Myocyte (in vitro differentiated cells): Measurements from ENCODE around the gene CLBA1. TPM values are rescaled to one million over a fixed set of nuclear protein-coding genes. Genes with fewer than 3 reads are reported as not detected.

Source experiments
- DNase-seq: peaks from one replicate; pipeline ENCODE4 v3.0.0-alpha.2; 2012; ENCODE audit warnings: low read depth
- total RNA-seq: library from RNA; depleted of rRNA; stranded (reverse); fragments of >200 nt; gene quantifications from 2 replicates; pipeline ENCODE4 v1.2.3, GENCODE V29; 2014

CLBA1 gene
- total RNA-seq, 1 donor from 2014 or later, result 10.6 TPM

DNA sequence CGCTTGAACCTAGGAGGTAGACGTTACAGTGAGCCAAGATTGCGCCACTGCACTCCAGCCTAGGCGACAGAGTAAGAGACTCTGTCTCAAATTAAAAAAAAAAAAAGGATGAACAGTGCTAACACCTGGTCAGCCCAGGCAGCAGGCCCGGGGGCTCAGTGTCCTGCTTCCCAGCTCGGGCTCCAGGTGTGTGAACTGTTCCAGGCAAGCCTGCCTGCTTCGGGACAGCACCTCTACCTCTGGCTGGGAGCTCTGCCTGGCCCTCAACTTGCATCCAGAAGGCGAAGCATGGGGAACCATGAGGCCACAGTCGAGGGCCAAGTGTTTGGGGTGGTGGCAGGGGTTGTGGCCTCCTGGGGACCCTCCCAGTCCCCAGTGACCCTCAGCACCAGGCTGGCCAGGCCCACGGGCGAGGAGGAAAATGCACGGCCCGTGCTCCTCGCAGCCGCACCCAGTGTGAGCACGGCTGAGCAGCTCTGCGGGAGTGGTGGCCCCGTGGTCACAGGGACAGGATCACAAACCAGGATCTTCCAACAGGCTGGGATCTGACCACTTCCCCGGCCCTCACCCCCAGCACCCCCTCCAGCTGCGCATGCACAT, 19.8 kb downstream of the CLBA1 start:
- no peak for DNase-seq

DNA sequence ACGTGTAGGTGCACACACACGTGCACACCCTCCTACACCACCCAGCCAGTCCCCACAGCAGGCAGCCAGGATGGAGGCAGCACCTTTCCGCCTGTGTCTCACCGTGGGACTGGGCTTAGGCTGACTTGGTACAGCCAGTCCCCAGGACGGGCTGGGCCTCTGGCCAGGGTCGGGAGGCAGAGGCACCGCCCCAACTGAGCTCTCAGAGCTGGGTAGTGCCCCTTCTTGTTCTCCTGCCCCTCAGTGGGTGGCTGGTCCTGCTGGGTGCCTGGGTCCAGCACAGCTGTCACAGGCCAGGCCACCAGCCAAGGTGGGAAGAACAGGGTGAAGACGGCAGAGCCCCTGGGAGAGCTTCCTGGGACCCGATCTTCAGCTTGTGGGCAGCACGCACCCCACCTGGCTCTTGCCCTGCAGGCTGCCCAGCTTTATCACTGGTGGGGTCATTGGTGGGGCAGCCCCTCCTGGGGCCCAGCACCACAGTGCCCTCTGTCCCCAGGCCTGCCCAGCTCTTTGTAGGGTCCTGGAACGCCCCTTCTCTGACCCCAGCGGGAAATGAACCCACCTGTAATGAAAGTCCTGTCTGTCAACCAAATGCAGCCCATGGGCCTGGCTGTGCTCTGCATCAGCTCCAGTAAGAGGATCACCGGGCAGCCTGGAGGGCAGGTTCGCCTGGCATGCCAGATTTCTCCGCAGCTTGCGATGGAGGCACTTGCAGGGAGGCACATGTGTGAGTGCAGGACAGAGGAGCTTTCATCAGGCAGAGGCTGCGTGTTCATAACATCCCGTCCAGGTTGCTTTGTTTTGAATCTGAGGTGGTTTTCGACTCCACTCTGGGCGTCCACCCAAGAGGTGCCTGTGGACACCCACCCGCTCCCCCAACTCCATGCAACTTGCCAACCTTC, 20.6 kb downstream of the CLBA1 start:
- no peak for DNase-seq

DNA sequence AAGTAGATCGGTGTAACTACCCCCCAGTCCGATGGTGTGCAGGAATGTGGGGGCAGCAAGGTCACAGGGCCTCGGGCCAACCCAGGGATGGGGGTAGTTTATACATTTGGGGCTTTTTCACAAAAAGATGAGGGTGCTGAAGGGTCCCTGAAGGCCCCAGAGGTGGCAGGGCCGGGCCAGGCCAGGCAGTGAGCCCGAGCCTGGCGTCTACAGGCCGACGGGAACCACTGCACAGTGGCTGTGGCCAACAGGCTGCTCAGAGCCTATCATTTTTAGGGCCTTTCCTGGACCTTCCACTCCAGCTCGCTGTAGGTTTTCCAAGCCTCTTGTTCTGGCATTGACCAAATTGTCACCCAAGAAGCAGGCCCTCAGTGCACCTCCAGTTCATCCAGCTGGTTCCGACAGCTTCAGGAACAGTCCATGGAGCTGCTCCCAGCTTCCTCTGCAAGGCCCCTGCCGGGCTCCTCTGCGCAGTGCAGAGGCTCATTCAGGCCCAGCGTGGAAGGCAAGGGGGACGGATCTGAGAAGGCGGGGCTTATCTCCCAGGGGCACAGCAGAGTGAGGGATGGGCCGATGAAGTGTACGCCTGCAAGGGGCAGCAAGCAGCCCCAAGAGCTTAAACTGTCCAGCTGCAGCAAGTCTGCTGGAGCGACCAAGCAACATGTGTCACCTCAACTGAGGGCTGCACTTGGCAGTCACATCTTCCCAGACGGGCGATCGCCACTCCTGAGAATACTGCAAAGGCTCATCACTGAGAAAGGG, 21.4 kb downstream of the CLBA1 start:
- no peak for DNase-seq

DNA sequence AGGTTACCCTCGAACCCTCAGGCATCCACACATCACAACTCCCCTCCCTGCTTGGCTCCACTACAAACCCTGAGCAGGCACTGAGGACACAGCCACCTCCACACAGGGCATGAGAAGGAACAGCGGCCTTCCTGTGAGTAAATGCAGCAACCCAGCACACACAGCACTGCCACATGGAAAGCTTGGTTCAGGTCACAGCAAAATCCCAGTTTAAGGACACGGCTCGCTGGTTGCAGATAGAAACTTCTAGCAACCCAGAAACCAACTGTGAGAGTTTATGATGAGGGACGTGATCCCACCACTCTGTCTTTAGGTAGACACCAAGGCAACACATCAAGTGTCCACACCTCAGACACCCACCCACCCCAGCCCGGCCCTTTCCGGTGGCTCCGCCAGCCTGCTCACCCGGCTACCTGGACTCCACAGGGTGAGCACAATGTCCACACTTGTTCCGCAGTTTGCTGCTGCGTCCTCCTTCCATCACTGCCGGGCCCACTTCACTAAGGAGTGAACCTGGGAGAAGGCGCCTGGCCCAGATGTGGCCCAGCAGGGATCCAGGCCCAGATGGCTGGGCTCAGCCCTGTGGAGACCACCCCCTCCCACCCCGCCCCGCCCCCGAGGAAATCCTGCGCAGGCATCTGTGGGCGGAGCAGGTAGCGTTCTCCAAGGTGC, 22.1 kb downstream of the CLBA1 start:
- DNase-seq, result no peak

DNA sequence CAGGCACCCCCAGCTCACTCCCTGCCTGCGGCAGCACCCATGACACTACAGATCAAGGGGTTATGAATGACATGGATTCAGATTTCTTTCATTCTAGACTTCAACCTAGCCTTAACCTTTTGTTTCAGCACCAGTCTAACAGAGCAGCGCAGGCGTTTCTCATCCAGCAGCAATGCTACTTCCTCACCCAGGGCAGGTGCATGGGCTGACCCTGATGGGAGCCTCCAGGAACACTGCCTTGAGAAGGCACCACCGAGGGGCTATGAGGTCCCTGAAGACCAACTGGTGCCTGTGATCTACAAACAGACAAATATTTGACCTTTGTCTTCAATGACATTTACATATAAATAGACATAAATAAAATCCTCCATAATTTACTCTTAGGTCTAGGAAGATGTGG, 24.5 kb downstream of the CLBA1 start:
- no peak for DNase-seq

DNA sequence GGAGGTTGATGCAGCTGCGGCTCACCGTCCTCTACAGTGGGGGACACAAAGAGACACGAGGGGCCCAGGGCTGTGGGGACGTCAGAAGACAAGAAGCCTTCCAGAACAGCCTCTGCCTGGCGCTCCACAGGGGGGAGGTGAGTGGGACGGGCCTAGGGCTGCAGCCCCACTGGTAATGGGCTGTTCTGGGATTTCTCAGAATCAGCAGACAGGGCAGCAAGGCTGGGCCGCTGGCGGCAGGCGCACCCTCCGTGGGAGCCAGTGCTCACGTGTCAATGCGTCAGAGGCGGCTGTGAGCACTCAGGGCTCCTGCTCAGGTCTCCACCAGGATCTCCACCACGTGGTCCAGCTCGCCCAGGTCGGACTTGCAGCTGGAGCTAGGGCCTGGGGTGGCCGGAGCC, 25.3 kb downstream of the CLBA1 start:
- no peak for DNase-seq

DNA sequence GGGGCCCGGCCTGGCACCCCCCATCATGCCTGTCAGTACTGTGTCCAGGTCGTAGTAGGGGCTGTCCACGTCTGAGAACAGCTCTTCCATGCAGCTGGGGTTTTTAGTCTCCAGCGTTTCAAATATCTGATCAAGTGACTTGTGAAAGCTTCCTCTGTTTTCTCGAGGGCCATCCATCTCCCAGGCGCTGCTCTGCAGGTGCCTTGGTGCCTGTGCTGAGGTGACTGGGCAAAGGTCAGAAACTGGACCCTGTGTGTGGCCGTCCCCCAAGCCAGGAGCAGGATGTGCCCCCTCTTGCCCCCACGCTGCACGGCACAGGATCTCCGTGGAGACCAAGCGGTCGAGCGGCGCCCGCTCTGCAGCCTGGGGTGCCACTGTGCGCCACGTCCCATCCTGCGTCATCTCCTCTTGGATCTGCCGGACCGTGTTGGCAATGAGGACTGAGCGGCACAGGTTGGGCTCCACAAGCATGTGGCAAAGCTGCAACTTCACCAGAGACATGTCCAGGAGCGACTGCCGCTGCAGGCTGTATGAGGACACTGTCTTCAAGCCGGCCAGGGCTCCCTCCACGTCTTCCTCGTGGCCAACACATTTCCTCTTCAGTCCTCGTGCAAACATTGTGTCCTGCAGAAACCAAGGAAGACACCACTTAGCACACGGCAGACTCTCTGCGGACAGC, 25.9 kb downstream of the CLBA1 start:
- no peak for DNase-seq

DNA sequence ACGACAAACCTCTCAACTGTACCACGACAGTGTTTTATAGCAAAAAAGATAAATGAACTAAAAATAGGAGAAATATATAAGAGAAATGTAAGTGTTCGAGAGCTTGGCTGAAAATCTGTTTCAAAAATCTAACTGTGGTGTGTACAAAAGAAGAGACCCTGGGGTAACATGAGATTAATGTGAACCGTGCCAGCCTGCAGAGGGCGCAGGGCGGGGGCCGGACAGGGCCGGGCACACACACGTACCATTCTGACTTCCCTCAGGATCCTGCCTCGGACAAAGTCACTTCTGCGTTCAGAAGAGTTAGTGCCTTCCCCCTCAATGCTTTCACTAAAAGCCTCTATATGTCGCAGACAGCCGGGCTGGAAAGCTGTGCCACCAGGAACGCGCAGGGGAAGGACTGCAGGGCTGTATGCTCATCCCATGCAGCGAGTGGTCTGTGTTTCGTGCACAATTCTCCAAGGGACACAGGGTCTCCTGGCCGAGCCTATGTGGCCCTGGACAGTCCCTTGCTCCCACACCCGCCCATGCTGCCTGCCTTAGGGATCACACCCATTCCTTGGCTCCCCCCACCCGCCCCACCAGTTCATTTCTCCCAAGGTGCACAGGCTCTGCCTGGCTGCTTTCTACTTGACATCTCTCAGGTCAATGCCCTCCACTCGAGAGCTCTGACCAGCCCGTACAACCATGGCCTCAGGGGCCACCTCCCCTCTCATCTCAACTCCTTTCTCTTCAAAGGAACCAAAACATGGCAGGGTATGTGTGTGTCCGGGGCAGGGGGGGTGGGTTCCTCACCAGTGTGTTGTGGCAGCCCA, 26.8 kb downstream of the CLBA1 start:
- DNase-seq, result no peak

DNA sequence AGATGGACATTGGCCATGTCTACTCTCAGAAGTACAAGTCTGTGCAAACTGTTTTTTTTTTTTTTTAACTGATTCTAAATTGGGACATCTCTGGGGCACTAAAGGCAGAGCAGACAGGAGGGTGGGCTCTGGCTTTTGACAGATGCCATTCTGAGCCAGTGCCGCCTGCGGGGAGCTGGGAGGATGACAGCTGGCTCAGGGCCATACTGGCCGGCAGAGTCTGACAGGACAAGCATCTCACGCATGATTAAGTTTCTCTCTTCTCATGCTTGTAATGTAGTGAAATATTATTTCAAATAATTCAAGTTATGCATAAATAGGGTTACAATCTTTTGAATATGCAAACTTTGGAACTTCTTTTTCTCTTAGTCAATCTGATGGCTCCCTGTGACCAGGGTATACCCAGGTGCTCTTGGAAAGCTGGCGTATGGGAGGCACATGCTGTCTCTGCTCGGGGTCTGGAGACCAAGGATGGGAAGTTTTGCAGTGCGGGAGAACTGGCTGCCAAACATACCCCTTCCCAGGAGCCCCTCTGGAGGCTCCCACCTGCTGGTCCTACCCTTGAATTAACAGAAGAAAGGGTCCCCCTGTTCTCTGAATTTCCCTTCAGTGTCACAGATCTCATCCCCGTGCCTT, 27.7 kb downstream of the CLBA1 start:
- DNase-seq, result peak; percentile 75

DNA sequence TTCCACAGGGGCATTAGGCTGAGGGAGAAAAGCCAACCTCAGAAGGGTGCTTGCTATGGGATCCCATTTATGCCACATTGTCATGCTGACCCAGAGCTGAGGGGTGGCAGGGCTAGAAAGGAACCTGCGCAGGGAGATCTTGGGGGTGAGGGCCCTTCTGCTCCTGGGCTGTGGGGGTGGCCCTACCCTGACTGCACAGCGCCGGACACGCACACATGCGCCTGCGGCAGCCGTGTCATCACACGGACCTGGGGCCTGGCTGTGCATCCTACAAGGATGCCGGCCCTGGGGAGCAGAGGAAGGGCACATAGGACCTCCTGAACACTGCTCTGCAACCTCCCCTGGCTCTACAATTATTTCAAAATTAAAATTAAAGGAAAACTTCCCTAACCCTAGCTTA, 28.4 kb downstream of the CLBA1 start:
- no peak for DNase-seq

DNA sequence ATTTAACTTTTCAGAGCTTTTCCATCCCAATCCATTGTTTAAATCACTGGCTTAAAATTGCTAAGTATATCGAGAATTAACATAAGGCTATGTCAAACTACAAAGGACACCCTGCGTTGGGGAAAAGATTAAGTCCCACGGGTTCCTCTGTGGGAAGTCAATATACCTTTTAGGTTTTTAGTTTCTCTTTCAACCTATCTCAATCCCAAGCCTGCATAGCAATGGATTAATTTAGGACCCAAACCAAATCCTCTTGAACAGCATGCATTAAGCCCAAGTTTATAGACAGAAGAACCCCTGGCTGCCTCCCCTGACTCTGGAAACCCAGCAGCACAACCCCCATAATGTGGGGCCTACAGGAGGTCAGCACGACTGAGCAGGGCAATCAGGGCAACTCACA, 29.0 kb downstream of the CLBA1 start:
- DNase-seq, result no peak

DNA sequence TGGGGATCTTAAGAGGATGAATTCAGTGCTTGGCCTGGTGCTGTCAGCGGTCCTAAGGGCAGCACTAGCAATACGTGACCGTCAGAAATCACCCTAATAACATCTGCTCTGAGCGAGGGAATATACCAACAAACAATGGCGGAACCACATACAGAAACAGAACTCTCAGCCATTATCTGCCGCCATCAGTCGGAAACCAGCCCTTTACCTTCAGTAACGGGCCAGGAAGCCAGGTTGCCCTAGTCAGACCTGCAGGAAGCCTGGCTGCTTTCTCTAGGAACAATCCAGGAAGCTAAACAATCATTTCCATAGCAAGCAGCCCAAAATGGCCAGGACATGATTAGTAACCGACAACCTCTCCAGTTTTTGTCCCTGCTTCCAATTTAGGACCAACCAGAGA, 29.7 kb downstream of the CLBA1 start:
- DNase-seq, result no peak

DNA sequence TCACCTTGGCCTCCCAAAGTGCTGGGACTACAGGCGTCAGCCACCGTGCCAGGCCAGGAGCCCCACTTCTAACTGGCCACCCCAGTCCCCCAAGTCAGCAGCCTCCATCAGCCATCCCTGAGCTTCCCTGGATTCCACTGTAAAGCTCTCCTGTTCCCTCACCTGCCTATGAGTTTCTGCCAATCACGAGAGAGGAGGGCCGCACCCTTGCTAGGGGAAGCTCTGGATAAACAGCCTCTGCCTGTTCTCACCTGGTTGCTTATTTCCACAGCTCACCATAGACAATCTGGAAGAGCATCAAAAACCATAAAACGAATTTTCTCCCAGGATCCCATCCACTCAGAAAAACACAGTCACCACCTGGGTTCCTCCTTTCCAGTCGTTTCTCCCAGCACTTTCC, 30.3 kb downstream of the CLBA1 start:
- no peak for DNase-seq

DNA sequence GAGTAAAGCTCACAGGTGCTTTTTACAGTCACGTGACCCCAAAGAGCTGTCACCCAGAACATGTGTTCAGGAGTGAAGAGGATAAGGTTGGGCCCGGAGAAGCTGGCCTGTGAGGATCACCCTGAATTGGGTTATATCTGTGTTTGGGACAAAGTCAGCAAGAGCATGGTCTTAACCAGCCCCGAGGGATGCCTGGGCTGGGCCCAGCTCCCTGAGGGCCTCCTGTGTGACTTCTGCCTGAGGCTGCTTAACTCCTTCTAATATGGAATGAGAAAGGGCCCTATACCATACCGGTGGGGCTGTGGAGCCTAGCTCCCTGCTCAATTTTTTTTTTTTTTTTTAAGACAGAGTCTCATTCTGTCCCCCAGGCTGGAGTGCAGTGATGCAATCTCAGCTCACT, 32.8 kb downstream of the CLBA1 start:
- DNase-seq, result no peak

DNA sequence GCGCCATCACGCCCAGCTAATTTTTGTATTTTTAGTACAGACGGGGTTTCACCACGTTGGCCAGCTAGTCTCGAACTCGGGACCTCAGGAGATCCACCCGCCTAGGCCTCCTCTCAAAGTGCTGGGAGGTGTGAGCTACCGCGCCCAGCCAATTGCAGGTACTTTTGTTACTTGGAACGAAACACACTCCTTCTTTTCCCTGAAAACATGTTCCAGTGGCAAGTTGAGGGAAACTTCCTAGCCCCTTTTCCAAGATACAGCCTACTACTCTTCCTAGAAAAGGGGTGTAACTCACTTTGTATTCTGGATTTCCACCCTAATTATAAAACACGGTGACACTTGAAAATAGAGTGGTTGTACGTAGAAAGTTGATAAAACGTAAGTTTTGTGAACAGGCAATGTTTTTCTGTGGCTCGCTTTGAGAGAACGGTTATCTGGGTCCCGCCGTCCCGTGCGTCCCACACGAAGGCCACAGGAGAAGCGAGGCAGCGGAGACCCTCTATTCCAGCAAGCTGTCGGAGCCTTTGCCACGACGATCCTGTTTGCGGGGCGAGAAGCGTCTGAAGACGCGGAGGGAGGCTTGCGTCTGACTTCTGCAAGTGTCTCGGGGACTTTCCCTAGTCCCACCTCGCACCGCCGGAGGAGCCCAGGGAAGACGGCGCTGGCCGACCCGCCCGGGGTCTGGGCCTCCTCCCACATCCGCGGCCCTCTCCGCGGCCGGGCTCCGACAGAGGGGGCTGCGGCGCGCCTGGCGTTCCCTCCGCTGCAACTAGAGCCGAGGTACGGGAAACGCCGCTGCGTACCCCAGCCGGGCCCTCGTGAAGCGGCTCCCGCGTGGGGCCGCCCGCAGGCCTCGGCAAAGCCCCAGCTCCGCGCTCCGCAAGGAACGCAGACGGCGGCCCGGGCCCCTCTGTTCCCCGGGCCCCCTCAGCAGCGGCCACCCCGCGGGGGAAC, 34.5 kb downstream of the CLBA1 start:
- peak; percentile 43 for DNase-seq

DNA sequence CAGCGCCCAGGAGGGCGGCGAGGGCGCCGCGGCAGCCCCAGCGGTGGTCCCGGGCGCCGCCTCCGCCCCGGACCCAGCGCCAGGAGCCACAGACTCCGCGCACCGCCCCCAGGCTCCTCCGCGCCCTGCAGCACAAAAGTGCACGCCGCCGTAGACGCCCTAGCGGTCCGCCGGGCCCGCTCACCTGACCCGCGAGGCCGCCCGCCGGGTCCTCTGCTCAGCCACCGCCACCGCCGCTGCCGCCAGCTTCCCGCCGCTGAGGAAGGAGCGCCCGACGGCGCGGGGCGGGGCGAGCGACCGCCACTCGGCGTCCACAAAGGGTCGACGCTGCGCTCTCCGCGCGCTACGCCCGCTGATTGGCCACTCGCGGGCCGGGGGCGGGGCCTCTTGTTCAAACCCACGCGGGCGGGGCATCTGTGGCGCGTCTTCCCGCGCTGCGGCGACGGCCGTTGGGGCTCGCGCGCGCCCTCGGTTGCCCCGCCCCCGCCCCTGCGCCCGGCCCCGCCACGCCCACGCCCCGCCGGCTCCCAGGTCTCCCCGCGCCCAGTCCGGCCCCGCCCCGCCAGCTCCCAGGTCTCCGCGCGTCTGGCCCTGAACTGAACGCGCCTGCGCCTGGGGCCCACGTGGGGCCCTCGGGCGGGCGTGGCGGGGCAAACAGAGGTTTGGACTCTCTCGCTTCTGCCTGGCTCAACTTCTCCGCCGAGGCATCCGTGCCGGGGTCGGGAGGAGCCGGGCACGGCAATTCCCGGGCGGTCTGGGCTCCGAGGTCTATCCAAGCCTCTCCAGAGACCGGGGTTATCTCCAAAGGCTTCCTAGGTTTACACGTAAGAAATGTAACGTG, 35.4 kb downstream of the CLBA1 start, which contains the start of gene CDCA4:
TSS of gene CDCA4 (minus strand) at position 269 of the 841 bp plus-strand sequence. CDS start 9,154 bp downstream, outside the sequence.
- peak; percentile 97 for DNase-seq

DNA sequence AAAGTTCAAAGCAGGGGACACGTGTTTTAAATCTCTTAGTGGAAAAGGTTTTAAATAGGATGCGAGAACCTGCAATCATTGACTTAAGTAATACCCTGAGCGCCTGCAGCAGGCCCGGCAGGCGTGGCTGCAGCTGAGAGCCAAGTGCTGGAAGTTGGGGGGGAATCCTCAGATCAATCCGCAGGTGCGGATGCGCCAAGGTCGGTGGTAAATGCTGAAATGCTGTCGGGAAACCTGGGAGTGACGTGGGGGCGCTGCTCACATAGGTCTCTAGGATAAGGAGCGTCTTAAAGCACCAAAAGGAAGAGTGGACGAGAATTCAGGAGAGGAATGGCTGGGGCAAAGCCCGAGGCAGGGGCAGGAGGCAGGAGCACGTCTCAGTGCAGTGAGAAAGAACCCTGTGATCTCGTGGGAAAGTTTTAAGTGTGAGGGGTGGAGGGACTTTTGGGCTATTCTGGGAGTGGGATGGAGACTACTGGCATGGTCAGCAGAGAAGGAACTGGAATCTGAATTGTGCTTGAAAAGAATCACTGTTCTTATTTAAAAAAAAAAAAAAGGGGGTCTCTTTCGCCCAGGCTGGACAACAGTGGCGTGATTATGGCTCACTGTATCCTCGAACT, 36.2 kb downstream of the CLBA1 start:
- peak; percentile 44 for DNase-seq
